ENCODE data around the gene PROSER3. TPM values are rescaled to one million over a fixed set of nuclear protein-coding genes. Genes with fewer than 3 reads are reported as not detected.
A peak's percentile ranks its signal among the peaks of the same experiment; 100 is the strongest.

PROSER3 gene
- total and polyA plus RNA-seq, 9 of the 15 experiments (the other 6 are each of a cell fraction or from before 2014, with no cell fraction given), result 1.0 to 39.5 (median 5.1) TPM

DNA sequence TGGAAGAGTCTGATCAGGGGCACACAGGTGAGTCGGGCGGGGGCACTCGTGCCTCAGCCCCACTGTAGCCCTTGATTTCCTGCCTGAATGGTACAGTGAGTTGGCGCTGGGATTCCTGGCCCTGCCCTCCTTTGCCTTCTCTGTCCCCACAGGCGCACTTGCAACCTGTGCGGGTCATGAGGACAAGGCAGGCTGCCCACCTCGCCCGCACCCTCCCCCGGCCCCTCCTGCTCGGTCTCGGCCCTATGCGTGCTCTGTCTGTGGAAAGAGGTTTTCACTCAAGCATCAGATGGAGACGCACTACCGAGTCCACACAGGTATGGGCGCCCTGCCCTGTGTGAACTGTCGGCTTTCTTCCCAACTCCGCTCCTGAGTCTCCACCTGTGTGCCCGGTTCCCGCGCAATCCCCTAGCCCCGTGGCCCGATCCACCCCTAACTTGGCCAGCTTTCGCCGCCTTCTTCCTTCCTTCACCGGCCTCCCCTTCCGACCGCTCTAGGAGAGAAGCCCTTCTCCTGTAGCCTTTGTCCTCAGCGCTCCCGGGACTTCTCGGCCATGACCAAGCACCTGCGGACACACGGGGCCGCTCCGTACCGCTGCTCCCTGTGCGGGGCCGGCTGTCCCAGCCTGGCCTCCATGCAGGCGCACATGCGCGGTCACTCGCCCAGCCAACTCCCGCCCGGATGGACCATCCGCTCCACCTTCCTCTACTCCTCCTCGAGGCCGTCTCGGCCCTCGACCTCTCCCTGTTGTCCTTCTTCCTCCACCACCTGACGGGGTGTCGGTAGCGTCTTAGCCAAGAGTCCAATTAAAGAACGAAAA is 41.8 kb upstream of the PROSER3 start (continued):
- TF ChIP-seq, protein P1, sequence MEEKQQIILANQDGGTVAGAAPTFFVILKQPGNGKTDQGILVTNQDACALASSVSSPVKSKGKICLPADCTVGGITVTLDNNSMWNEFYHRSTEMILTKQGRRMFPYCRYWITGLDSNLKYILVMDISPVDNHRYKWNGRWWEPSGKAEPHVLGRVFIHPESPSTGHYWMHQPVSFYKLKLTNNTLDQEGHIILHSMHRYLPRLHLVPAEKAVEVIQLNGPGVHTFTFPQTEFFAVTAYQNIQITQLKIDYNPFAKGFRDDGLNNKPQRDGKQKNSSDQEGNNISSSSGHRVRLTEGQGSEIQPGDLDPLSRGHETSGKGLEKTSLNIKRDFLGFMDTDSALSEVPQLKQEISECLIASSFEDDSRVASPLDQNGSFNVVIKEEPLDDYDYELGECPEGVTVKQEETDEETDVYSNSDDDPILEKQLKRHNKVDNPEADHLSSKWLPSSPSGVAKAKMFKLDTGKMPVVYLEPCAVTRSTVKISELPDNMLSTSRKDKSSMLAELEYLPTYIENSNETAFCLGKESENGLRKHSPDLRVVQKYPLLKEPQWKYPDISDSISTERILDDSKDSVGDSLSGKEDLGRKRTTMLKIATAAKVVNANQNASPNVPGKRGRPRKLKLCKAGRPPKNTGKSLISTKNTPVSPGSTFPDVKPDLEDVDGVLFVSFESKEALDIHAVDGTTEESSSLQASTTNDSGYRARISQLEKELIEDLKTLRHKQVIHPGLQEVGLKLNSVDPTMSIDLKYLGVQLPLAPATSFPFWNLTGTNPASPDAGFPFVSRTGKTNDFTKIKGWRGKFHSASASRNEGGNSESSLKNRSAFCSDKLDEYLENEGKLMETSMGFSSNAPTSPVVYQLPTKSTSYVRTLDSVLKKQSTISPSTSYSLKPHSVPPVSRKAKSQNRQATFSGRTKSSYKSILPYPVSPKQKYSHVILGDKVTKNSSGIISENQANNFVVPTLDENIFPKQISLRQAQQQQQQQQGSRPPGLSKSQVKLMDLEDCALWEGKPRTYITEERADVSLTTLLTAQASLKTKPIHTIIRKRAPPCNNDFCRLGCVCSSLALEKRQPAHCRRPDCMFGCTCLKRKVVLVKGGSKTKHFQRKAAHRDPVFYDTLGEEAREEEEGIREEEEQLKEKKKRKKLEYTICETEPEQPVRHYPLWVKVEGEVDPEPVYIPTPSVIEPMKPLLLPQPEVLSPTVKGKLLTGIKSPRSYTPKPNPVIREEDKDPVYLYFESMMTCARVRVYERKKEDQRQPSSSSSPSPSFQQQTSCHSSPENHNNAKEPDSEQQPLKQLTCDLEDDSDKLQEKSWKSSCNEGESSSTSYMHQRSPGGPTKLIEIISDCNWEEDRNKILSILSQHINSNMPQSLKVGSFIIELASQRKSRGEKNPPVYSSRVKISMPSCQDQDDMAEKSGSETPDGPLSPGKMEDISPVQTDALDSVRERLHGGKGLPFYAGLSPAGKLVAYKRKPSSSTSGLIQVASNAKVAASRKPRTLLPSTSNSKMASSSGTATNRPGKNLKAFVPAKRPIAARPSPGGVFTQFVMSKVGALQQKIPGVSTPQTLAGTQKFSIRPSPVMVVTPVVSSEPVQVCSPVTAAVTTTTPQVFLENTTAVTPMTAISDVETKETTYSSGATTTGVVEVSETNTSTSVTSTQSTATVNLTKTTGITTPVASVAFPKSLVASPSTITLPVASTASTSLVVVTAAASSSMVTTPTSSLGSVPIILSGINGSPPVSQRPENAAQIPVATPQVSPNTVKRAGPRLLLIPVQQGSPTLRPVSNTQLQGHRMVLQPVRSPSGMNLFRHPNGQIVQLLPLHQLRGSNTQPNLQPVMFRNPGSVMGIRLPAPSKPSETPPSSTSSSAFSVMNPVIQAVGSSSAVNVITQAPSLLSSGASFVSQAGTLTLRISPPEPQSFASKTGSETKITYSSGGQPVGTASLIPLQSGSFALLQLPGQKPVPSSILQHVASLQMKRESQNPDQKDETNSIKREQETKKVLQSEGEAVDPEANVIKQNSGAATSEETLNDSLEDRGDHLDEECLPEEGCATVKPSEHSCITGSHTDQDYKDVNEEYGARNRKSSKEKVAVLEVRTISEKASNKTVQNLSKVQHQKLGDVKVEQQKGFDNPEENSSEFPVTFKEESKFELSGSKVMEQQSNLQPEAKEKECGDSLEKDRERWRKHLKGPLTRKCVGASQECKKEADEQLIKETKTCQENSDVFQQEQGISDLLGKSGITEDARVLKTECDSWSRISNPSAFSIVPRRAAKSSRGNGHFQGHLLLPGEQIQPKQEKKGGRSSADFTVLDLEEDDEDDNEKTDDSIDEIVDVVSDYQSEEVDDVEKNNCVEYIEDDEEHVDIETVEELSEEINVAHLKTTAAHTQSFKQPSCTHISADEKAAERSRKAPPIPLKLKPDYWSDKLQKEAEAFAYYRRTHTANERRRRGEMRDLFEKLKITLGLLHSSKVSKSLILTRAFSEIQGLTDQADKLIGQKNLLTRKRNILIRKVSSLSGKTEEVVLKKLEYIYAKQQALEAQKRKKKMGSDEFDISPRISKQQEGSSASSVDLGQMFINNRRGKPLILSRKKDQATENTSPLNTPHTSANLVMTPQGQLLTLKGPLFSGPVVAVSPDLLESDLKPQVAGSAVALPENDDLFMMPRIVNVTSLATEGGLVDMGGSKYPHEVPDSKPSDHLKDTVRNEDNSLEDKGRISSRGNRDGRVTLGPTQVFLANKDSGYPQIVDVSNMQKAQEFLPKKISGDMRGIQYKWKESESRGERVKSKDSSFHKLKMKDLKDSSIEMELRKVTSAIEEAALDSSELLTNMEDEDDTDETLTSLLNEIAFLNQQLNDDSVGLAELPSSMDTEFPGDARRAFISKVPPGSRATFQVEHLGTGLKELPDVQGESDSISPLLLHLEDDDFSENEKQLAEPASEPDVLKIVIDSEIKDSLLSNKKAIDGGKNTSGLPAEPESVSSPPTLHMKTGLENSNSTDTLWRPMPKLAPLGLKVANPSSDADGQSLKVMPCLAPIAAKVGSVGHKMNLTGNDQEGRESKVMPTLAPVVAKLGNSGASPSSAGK (IDR thresholded peaks at IDR 0.05), result peak; percentile 89
- TF ChIP-seq ZNF134 (CRISPR knock-in tag; conservative IDR thresholded peaks at IDR 0.05) (no peak), CEBPB (tag; IDR thresholded peaks at IDR 0.05) (no peak), SUPT5H (IDR thresholded peaks at IDR 0.05) (no peak), HDAC2 (IDR thresholded peaks at IDR 0.05) (no peak), NCOA1 (IDR thresholded peaks at IDR 0.05; ENCODE audit: low read depth) (0 out of 2 replicates have a peak, but pooled peaks have one; percentile 19), ZNF232 (CRISPR knock-in tag; IDR thresholded peaks at IDR 0.05) (no peak)
- TF ChIP-seq, protein P2, sequence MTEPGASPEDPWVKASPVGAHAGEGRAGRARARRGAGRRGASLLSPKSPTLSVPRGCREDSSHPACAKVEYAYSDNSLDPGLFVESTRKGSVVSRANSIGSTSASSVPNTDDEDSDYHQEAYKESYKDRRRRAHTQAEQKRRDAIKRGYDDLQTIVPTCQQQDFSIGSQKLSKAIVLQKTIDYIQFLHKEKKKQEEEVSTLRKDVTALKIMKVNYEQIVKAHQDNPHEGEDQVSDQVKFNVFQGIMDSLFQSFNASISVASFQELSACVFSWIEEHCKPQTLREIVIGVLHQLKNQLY (CRISPR knock-in tag; conservative IDR thresholded peaks at IDR 0.05), result no peak
- TF ChIP-seq, protein P3, sequence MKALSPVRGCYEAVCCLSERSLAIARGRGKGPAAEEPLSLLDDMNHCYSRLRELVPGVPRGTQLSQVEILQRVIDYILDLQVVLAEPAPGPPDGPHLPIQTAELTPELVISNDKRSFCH (CRISPR knock-in tag; IDR thresholded peaks at IDR 0.05), result no peak
- TF ChIP-seq, protein P3 (tag; IDR thresholded peaks at IDR 0.05), result peak; percentile 67; the same call in 1 of the 2 replicates
- TF ChIP-seq, protein P4, sequence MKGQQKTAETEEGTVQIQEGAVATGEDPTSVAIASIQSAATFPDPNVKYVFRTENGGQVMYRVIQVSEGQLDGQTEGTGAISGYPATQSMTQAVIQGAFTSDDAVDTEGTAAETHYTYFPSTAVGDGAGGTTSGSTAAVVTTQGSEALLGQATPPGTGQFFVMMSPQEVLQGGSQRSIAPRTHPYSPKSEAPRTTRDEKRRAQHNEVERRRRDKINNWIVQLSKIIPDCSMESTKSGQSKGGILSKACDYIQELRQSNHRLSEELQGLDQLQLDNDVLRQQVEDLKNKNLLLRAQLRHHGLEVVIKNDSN (CRISPR knock-in tag; IDR thresholded peaks at IDR 0.05), result peak; percentile 37
- TF ChIP-seq, protein P5, sequence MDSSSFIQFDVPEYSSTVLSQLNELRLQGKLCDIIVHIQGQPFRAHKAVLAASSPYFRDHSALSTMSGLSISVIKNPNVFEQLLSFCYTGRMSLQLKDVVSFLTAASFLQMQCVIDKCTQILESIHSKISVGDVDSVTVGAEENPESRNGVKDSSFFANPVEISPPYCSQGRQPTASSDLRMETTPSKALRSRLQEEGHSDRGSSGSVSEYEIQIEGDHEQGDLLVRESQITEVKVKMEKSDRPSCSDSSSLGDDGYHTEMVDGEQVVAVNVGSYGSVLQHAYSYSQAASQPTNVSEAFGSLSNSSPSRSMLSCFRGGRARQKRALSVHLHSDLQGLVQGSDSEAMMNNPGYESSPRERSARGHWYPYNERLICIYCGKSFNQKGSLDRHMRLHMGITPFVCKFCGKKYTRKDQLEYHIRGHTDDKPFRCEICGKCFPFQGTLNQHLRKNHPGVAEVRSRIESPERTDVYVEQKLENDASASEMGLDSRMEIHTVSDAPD (CRISPR knock-in tag; IDR thresholded peaks at IDR 0.05), result no peak

All from K562 (cell line).